ENCODE results near the gene DCAF11. TPM values are rescaled to one million over a fixed set of nuclear protein-coding genes. Genes with fewer than 3 reads are reported as not detected.
A peak's percentile ranks its signal among the peaks of the same experiment; 100 is the strongest.

Gene DCAF11
- polyA plus RNA-seq, 3 donors = 45.6 to 56.6 (median 48.8) TPM

- peak; percentile 17 for TF ChIP-seq CTCF (IDR thresholded peaks at IDR 0.05)
- Histone ChIP-seq H3K9ac (ENCODE audit: insufficient read depth, low read length, poor library complexity, severe bottlenecking) (peak within 1 kb of the TSS; percentile 74), H2AFZ (ENCODE audit: insufficient read depth, low read depth, low read length, poor library complexity, severe bottlenecking) (peak within 1 kb of the TSS; percentile 90), H3K27me3 (ENCODE audit: control insufficient read depth in 2 of 2, insufficient read depth in 2 of 2, low read length in 2 of 2) (no peaks in the 10 kb centered on the region), H3K36me3 (replicated peaks in 1 of 2; ENCODE audit: control insufficient read depth in 1 of 2, insufficient read depth in 2 of 2, low read length in 2 of 2) (peaks cover 42 to 53% of the 10 kb centered on the region in 2 donors), H3K79me2 (ENCODE audit: insufficient read depth, low read length) (peaks cover 78% of the 10 kb centered on the region), H3K4me3 (replicated peaks in 1 of 3; ENCODE audit: low read depth in 2 of 3, low read length in 3 of 3) (peak within 1 kb of the TSS; percentile 70 to 92 (median 81)), H3K9me3 (replicated peaks in 1 of 2; ENCODE audit: control insufficient read depth in 1 of 2, insufficient read depth in 1 of 2, low read length in 2 of 2) (no peaks in the 10 kb centered on the region), H3K27ac (ENCODE audit: low read depth in 1 of 2, low read length in 2 of 2) (peak within 1 kb of the TSS; percentile 69 to 79), H3K4me2 (replicated peaks; ENCODE audit: extremely low read depth, low read length, poor library complexity, severe bottlenecking) (peak within 1 kb of the TSS; percentile 99), H4K20me1 (ENCODE audit: insufficient read depth, low read length) (peaks cover 63% of the 10 kb centered on the region), H3K4me1 (ENCODE audit: control insufficient read depth in 1 of 2, insufficient read depth in 2 of 2, low read length in 2 of 2) (peaks cover 51 to 65% of the 10 kb centered on the region in 2 donors)
- Mint-ChIP-seq H3K36me3 (peaks cover 53 to 57% of the 10 kb centered on the region in 2 donors), H3K27me3 (ENCODE audit: low read depth in 3 of 3) (peaks cover 0 to 2% (median 1%) of the 10 kb centered on the region in 3 donors), H3K4me3 (peak within 1 kb of the TSS; percentile 87 to 91), H3K9me3 (no peaks in the 10 kb centered on the region), H3K4me1 (peaks cover 70% of the 10 kb centered on the region), H3K27ac (peak within 1 kb of the TSS; percentile 83 to 95 (median 92))
- under 1% methylated on average over 65 of the region's 65 CpGs for WGBS (ENCODE audit: insufficient coverage)
- intact Hi-C loops (cut with micrococcal nuclease) = no loop called here
- DNase-seq = peak; percentile 97 to 100 (median 97)
Measured at GRCh38 chr14:24141097-24141880, 26.7 kb downstream of the DCAF11 start, which contains the start of gene EMC9. TSS of gene EMC9 (minus strand) at chr14:24141591. CDS start at chr14:24141304, 287 bp downstream.

- Mint-ChIP-seq H3K27ac (peak overlapping the region in 5 of 7 donors; percentile 24 to 66 (median 35)), H3K27me3 (ENCODE audit: low read depth in 3 of 3) (peaks cover 0 to 2% (median 1%) of the 10 kb centered on the region in 3 donors), H3K4me3 (no peak overlapping the region), H3K9me3 (no peaks in the 10 kb centered on the region), H3K36me3 (peaks cover 39 to 43% of the 10 kb centered on the region in 2 donors), H3K4me1 (peaks cover 59% of the 10 kb centered on the region)
- Histone ChIP-seq H3K4me3 (replicated peaks in 1 of 3; ENCODE audit: low read depth in 2 of 3, low read length in 3 of 3) (no peak overlapping the region), H4K20me1 (ENCODE audit: insufficient read depth, low read length) (peaks cover 56% of the 10 kb centered on the region), H3K36me3 (replicated peaks in 1 of 2; ENCODE audit: control insufficient read depth in 1 of 2, insufficient read depth in 2 of 2, low read length in 2 of 2) (peaks cover 28 to 38% of the 10 kb centered on the region in 2 donors), H3K9me3 (replicated peaks in 1 of 2; ENCODE audit: control insufficient read depth in 1 of 2, insufficient read depth in 1 of 2, low read length in 2 of 2) (no peaks in the 10 kb centered on the region), H2AFZ (ENCODE audit: insufficient read depth, low read depth, low read length, poor library complexity, severe bottlenecking) (no peak overlapping the region), H3K4me1 (ENCODE audit: control insufficient read depth in 1 of 2, insufficient read depth in 2 of 2, low read length in 2 of 2) (peaks cover 44 to 58% of the 10 kb centered on the region in 2 donors), H3K27me3 (ENCODE audit: control insufficient read depth in 2 of 2, insufficient read depth in 2 of 2, low read length in 2 of 2) (no peaks in the 10 kb centered on the region), H3K79me2 (ENCODE audit: insufficient read depth, low read length) (peaks cover 70% of the 10 kb centered on the region), H3K27ac (ENCODE audit: low read depth in 1 of 2, low read length in 2 of 2) (no peak overlapping the region), H3K4me2 (replicated peaks; ENCODE audit: extremely low read depth, low read length, poor library complexity, severe bottlenecking) (no peak overlapping the region), H3K9ac (ENCODE audit: insufficient read depth, low read length, poor library complexity, severe bottlenecking) (no peak overlapping the region)
- intact Hi-C loops (cut with micrococcal nuclease) = no loop called here
- TF ChIP-seq CTCF (IDR thresholded peaks at IDR 0.05) = no peak
- no peak for DNase-seq
- no CpG with 5 or more reads among the region's 2 CpGs for WGBS (ENCODE audit: insufficient coverage)
Measured at GRCh38 chr14:24143511-24143910, 28.9 kb downstream of the DCAF11 start.
